GM18511 (cell line): ENCODE results near the gene DDC.
"Not testable (repeated sequence)": the region's sequence is repeated elsewhere in the genome, so short reads cannot be mapped to it uniquely, and the experiment has no call there.

Experiments
- ATAC-seq: cut with Tn5 transposase; IDR thresholded peaks from one replicate; pipeline ENCODE4 v1.9.1; 2021; ENCODE audit warnings: mild to moderate bottlenecking, moderate library complexity; ENCODE audit not compliant: unreplicated experiment

Gene DDC

GRCh38 chr7:50462361-50462760 lies 102.8 kb downstream of the DDC start:
- no peak for ATAC-seq

- no peak for ATAC-seq
Measured at GRCh38 chr7:50461695-50462094, 103.5 kb downstream of the DDC start.

GRCh38 chr7:50459183-50459582 lies 106.0 kb downstream of the DDC start:
- ATAC-seq, result not testable (repeated sequence)

GRCh38 chr7:50458651-50459050 lies 106.6 kb downstream of the DDC start:
- not testable (repeated sequence) for ATAC-seq

GRCh38 chr7:50456371-50457123 lies 108.7 kb downstream of the DDC start:
- no peak for ATAC-seq

- no peak for ATAC-seq
Measured at GRCh38 chr7:50455658-50456057, 109.5 kb downstream of the DDC start.

- ATAC-seq, result no peak
Measured at GRCh38 chr7:50454968-50455367, 110.2 kb downstream of the DDC start.

- peak; percentile 23 for ATAC-seq
Measured at GRCh38 chr7:50450590-50451032, 114.6 kb downstream of the DDC start.

GRCh38 chr7:50449881-50450589 lies 115.2 kb downstream of the DDC start, which contains the start of gene FIGNL1:
FIGNL1 (minus strand) TSS chr7:50450350; CDS start chr7:50447287, 3,063 bp downstream.
- peak; percentile 94 for ATAC-seq

- no peak for ATAC-seq
Measured at GRCh38 chr7:50449501-50449880, 115.7 kb downstream of the DDC start.

- ATAC-seq, result no peak
Measured at GRCh38 chr7:50448823-50449222, 116.4 kb downstream of the DDC start.

GRCh38 chr7:50446542-50446960 lies 118.7 kb downstream of the DDC start:
- ATAC-seq, result peak; percentile 37

- no peak for ATAC-seq
Measured at GRCh38 chr7:50436133-50436806, 128.9 kb downstream of the DDC start.

GRCh38 chr7:50431722-50432305 lies 133.4 kb downstream of the DDC start:
- no peak for ATAC-seq

- ATAC-seq, result no peak
Measured at GRCh38 chr7:50431316-50431715, 133.9 kb downstream of the DDC start.

- ATAC-seq, result no peak
Measured at GRCh38 chr7:50428911-50429310, 136.3 kb downstream of the DDC start.

GRCh38 chr7:50427518-50427917 lies 137.7 kb downstream of the DDC start:
- no peak for ATAC-seq

- no peak for ATAC-seq
Measured at GRCh38 chr7:50426280-50427045, 138.7 kb downstream of the DDC start.

GRCh38 chr7:50425318-50425717 lies 139.9 kb downstream of the DDC start:
- no peak for ATAC-seq

- no peak for ATAC-seq
Measured at GRCh38 chr7:50423860-50424259, 141.3 kb downstream of the DDC start.
